Neural cell (in vitro differentiated cells): ENCODE measurements around the gene TAAR9. TPM values are rescaled to one million over a fixed set of nuclear protein-coding genes. Genes with fewer than 3 reads are reported as not detected.

Experiments
- H2AFZ ChIP-seq: fragments of 200-600, 300-800 bp; sonication (generic), shearing (Covaris generic); 2 replicates; pipeline ENCODE4 v1.6.0; 2014; ENCODE audit warnings: low read depth, mild to moderate bottlenecking, antibody characterized with exemption, low read length, moderate library complexity
- H3F3A ChIP-seq: fragments of 200-600 bp; shearing (Covaris generic); 2 replicates; pipeline ENCODE4 v1.6.1; 2016; ENCODE audit warnings: mild to moderate bottlenecking, moderate library complexity, mixed read lengths, antibody characterized with exemption, low read length; ENCODE audit not compliant: insufficient read depth, poor library complexity, severe bottlenecking
- H3K27ac ChIP-seq: fragments of 200-600, 300-800 bp; sonication (generic), shearing (Covaris generic); 2 replicates; pipeline ENCODE4 v1.5.1; 2014; ENCODE audit warnings: mild to moderate bottlenecking, low read length, moderate library complexity
- H3K27me3 ChIP-seq: fragments of 300-800, 200-600 bp; sonication (generic), shearing (Covaris generic); 2 replicates; pipeline ENCODE4 v1.6.0; 2014; ENCODE audit warnings: mild to moderate bottlenecking, low read depth, low read length, moderate library complexity; ENCODE audit not compliant: insufficient read depth
- H3K36me3 ChIP-seq: fragments of 300-800, 200-600 bp; sonication (generic), shearing (Covaris generic); 2 replicates; pipeline ENCODE4 v1.5.1; 2014; ENCODE audit warnings: mild to moderate bottlenecking, antibody characterized with exemption, low read length, moderate library complexity; ENCODE audit not compliant: insufficient read depth
- H3K4me2 ChIP-seq: fragments of 300-800, 200-600 bp; sonication (generic), shearing (Covaris generic); 2 replicates; pipeline ENCODE4 v1.6.0; 2014; ENCODE audit warnings: mild to moderate bottlenecking, low read length
- H3K4me3 ChIP-seq: fragments of 300-800, 200-600 bp; sonication (generic), shearing (Covaris generic); 2 replicates; pipeline ENCODE4 v1.5.1; 2014; ENCODE audit warnings: mild to moderate bottlenecking, low read length, moderate library complexity
- H3K79me2 ChIP-seq: fragments of 200-600 bp; shearing (Covaris generic); replicated peaks from 2 replicates; pipeline ENCODE4 v1.6.0; 2014; ENCODE audit warnings: mild to moderate bottlenecking, low read length, moderate library complexity; ENCODE audit not compliant: insufficient read depth
- H3K9ac ChIP-seq: fragments of 300-800, 200-600 bp; sonication (generic), shearing (Covaris generic); 2 replicates; pipeline ENCODE4 v1.6.1; 2016; ENCODE audit warnings: mild to moderate bottlenecking, low read length, mixed read lengths
- H3K9me2 ChIP-seq: fragments of 200-600 bp; shearing (Covaris generic); 2 replicates; pipeline ENCODE4 v1.6.1; 2016; ENCODE audit warnings: mild to moderate bottlenecking, low read length, mixed read lengths; ENCODE audit not compliant: insufficient read depth
- H3K9me3 ChIP-seq: fragments of 200-600, 300-800 bp; sonication (generic), shearing (Covaris generic); 2 replicates; pipeline ENCODE4 v1.6.1; 2016; ENCODE audit warnings: mild to moderate bottlenecking, mixed run types, low read length, moderate library complexity, mixed read lengths
- H4K20me1 ChIP-seq: fragments of 200-600 bp; shearing (Covaris generic); 2 replicates; pipeline ENCODE4 v1.6.1; 2016; ENCODE audit warnings: mild to moderate bottlenecking, mixed run types; ENCODE audit not compliant: insufficient read depth
- CTCF ChIP-seq: fragments of 450-650 bp; IDR thresholded peaks from 2 replicates; pipeline ENCODE4 v1.5.1; 2014; ENCODE audit warnings: antibody characterized with exemption, mild to moderate bottlenecking, moderate library complexity; ENCODE audit not compliant: poor library complexity, severe bottlenecking
- EP300 ChIP-seq: fragments of 450-650 bp; conservative IDR thresholded peaks from 2 replicates; pipeline ENCODE4 v1.6.1; 2014; ENCODE audit warnings: antibody characterized with exemption, mild to moderate bottlenecking, moderate library complexity; ENCODE audit not compliant: poor library complexity, severe bottlenecking
- EZH2 ChIP-seq: fragments of 200-600, 300-800 bp; shearing (Covaris generic), sonication (generic); IDR thresholded peaks from 2 replicates; pipeline ENCODE4 v1.6.1; 2014; ENCODE audit warnings: antibody characterized with exemption, low read length, borderline replicate concordance, mild to moderate bottlenecking; ENCODE audit not compliant: insufficient read depth, poor library complexity, severe bottlenecking
- MXI1 ChIP-seq: fragments of 450-650 bp; conservative IDR thresholded peaks from 2 replicates; pipeline ENCODE4 v1.6.1; 2014; ENCODE audit warnings: antibody characterized with exemption, mild to moderate bottlenecking; ENCODE audit not compliant: poor library complexity, severe bottlenecking
- POLR2AphosphoS5 ChIP-seq: IDR thresholded peaks from 2 replicates; pipeline ENCODE4 v1.6.1; 2012
- RAD21 ChIP-seq: fragments of 450-650 bp; conservative IDR thresholded peaks from 2 replicates; pipeline ENCODE4 v1.6.1; 2014; ENCODE audit warnings: antibody characterized with exemption, mild to moderate bottlenecking, moderate library complexity
- REST ChIP-seq: IDR thresholded peaks from 2 replicates; pipeline ENCODE4 v1.6.1; 2012; ENCODE audit warnings: borderline replicate concordance
- SMC3 ChIP-seq: fragments of 450-650 bp; conservative IDR thresholded peaks from 2 replicates; pipeline ENCODE4 v1.6.1; 2014; ENCODE audit warnings: antibody characterized with exemption, mild to moderate bottlenecking, moderate library complexity; ENCODE audit not compliant: poor library complexity
- TAF1 ChIP-seq: IDR thresholded peaks from 2 replicates; pipeline ENCODE4 v1.6.1; 2012; ENCODE audit warnings: low read depth
- polyA plus RNA-seq: library from polyadenylated mRNA; depleted of rRNA; stranded (reverse); fragments of >200 nt; gene quantifications from 2 replicates; pipeline ENCODE4 v1.2.3, GENCODE V29; 2014

TAAR9 gene
- polyA plus RNA-seq, 1 donor from 2014 or later = not detected

GRCh38 chr6:132494954-132495353 is 43.1 kb upstream of the TAAR9 start:
- H3K27ac ChIP-seq = no peak overlapping the region
- H3K36me3 ChIP-seq = no peaks in the 10 kb centered on the region
- H3K27me3 ChIP-seq = no peaks in the 10 kb centered on the region

GRCh38 chr6:132495604-132496079 is 42.4 kb upstream of the TAAR9 start:
- Histone ChIP-seq H3K27ac (no peak overlapping the region), H3K4me2 (no peak overlapping the region), H3K4me3 (no peak overlapping the region), H3K9ac (no peak overlapping the region), H3K36me3 (no peaks in the 10 kb centered on the region), H3K9me3 (no peaks in the 10 kb centered on the region), H3F3A (no peaks in the 10 kb centered on the region), H2AFZ (no peak overlapping the region), H4K20me1 (no peaks in the 10 kb centered on the region), H3K9me2 (no peaks in the 10 kb centered on the region), H3K27me3 (no peaks in the 10 kb centered on the region), H3K79me2 (peaks cover 6% of the 10 kb centered on the region)
- TF ChIP-seq MXI1 (no peak), CTCF (no peak), POLR2AphosphoS5 (no peak), TAF1 (no peak), REST (no peak), EP300 (no peak), SMC3 (no peak)

More at GRCh38 chr6:132494954-132495353, 43.1 kb upstream of the TAAR9 start:
- no peaks in the 10 kb centered on the region for H3F3A ChIP-seq
- peaks cover 6% of the 10 kb centered on the region for H3K79me2 ChIP-seq
- H3K9ac ChIP-seq = no peak overlapping the region
- TF ChIP-seq MXI1 (no peak), REST (no peak), EP300 (no peak), SMC3 (no peak), EZH2 (no peak), POLR2AphosphoS5 (no peak), TAF1 (no peak), CTCF (no peak), RAD21 (no peak)
- no peaks in the 10 kb centered on the region for H4K20me1 ChIP-seq
- no peaks in the 10 kb centered on the region for H3K9me2 ChIP-seq
- H3K9me3 ChIP-seq = no peaks in the 10 kb centered on the region
- no peak overlapping the region for H2AFZ ChIP-seq
- H3K4me3 ChIP-seq = no peak overlapping the region
- no peak overlapping the region for H3K4me2 ChIP-seq
